ENCODE results near the gene HCN2.

Gene HCN2

DNA sequence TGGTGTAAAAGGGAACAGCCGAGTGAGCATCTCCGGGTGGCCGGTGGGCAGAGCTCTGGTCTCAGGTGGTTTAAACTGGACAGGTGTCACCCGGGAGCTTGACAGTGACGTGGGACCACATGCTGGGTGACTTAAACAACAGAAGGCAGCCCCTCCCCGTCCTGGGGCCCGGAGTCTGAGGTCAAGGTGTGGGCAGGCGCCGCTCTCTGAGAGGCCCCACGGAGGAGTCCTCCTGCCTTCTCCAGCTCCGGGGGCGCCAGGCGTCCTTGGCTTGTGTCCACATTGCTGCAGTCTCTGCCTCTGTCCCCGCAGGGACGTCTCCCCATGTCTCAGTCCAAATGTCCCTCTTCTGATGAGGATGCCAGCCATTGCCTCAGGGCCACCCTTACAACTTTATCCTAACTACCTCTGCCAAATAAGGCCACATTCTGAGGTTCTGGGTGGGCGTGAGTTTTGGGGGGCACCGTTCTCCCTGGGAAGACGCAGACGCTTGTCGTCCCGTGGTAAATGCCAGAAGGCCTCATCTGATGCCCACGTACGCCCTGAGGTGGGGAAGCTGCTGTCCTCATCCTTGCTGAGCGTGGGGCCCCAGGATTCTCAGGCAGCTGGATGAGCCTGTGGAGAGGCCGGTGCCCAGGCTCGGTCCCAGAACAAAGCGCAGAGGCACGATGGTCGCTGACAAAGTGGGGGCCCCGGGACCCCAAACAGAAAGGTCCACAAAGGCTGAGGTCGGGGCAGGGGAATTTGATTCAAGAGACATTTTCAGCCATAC is 32.9 kb upstream of the HCN2 start:
- Histone ChIP-seq H3K9me3 (ENCODE audit: severe bottlenecking) (peaks cover 4% of the 10 kb centered on the region), H3K27ac (peak overlapping the region; percentile 65), H3K4me3 (ENCODE audit: low read depth, low read length) (no peak overlapping the region), H3K36me3 (no peaks in the 10 kb centered on the region), H3K27me3 (ENCODE audit: insufficient read depth, low read depth, severe bottlenecking) (no peaks in the 10 kb centered on the region)
- peak; percentile 60 for DNase-seq
- TF ChIP-seq, protein P1, sequence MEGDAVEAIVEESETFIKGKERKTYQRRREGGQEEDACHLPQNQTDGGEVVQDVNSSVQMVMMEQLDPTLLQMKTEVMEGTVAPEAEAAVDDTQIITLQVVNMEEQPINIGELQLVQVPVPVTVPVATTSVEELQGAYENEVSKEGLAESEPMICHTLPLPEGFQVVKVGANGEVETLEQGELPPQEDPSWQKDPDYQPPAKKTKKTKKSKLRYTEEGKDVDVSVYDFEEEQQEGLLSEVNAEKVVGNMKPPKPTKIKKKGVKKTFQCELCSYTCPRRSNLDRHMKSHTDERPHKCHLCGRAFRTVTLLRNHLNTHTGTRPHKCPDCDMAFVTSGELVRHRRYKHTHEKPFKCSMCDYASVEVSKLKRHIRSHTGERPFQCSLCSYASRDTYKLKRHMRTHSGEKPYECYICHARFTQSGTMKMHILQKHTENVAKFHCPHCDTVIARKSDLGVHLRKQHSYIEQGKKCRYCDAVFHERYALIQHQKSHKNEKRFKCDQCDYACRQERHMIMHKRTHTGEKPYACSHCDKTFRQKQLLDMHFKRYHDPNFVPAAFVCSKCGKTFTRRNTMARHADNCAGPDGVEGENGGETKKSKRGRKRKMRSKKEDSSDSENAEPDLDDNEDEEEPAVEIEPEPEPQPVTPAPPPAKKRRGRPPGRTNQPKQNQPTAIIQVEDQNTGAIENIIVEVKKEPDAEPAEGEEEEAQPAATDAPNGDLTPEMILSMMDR (IDR thresholded peaks at IDR 0.05; ENCODE audit: low read depth, low read length), result no peak

DNA sequence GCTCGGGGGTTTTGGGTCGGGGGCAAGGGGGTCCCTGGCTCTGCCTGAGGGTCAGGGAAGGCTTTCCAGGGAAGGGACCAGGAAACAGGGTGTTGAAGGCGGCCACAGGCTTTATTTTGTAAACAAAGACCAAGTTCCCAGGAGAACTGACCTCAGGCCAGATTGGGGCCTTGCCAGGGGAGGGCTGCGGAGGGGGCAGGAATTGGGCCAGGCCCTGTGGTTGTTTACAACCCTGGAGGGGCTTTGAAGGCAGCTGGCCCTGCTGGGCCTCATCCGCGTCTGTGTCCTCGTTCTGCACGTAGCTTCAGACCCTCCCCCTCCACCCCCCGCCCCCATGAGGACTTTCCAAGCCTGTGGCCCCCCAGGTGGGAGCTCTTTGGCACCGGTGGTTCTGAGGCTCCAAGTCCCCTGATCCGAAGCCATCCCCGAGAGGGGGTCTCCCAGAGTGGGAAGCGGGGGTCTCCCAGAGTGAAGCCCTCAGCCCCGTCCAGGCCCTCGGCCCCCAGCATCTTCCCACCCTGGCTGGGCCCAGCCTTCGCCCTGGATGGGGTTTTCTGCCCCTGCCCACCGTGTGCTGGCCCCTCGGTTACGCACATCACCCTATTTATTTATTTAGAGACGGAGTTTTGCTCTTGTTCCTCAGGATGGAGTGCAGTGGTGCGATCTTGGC is 30.8 kb upstream of the HCN2 start:
- DNase-seq, result no peak
- no peaks in the 10 kb centered on the region for H3K27me3 ChIP-seq (ENCODE audit: insufficient read depth, low read depth, severe bottlenecking)
- no peaks in the 10 kb centered on the region for H3K36me3 ChIP-seq
- TF ChIP-seq, protein P1 (IDR thresholded peaks at IDR 0.05; ENCODE audit: low read depth, low read length), result no peak
- no peak overlapping the region for H3K4me3 ChIP-seq (ENCODE audit: low read depth, low read length)
- peaks cover 4% of the 10 kb centered on the region for H3K9me3 ChIP-seq (ENCODE audit: severe bottlenecking)
- H3K27ac ChIP-seq, result no peak overlapping the region

DNA sequence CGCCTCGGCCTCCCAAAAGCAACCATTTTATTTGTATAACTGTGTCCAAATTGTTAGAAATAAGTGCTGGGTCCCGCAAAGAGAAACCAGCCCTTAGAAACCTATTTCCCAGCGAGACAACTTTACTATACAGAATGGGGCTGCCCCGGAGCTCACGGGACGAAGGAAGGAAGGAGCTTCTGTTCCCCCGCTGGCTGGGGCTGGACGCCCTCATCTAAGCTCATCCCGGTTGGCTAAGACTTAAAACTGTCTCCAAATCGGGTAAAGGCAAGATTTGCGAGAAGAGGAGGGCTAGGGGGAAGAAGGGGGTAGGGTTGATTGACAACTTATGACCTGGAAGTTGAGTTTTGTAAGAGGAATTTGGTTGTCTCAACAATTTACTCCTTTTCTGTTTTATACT is 29.6 kb upstream of the HCN2 start:
- H3K36me3 ChIP-seq, result no peaks in the 10 kb centered on the region
- H3K27ac ChIP-seq, result no peak overlapping the region
- peaks cover 4% of the 10 kb centered on the region for H3K9me3 ChIP-seq (ENCODE audit: severe bottlenecking)
- DNase-seq, result no peak
- TF ChIP-seq, protein P1 (IDR thresholded peaks at IDR 0.05; ENCODE audit: low read depth, low read length), result no peak
- no peaks in the 10 kb centered on the region for H3K27me3 ChIP-seq (ENCODE audit: insufficient read depth, low read depth, severe bottlenecking)
- no peak overlapping the region for H3K4me3 ChIP-seq (ENCODE audit: low read depth, low read length)

DNA sequence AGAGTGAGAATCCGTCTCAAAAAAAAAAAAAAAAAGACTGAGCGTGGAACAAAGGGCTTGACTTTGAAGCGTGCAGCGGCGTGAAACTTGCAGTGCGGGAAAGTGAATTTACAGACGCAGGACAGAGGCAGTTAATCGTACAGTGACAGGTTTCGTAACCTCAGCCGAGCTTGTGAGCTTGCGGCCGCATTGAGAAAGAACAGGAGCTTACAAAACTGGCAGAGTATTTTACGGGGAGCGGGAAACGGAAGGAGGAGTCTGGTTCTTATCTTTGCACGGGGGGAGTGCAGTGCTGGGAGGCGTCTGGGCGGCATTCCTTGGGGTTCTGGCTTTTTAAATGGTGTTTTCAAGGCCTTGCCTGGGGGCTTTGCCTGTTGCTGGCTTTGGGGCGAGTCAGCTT is 23.3 kb upstream of the HCN2 start:
- H3K27ac ChIP-seq, result no peak overlapping the region

DNA sequence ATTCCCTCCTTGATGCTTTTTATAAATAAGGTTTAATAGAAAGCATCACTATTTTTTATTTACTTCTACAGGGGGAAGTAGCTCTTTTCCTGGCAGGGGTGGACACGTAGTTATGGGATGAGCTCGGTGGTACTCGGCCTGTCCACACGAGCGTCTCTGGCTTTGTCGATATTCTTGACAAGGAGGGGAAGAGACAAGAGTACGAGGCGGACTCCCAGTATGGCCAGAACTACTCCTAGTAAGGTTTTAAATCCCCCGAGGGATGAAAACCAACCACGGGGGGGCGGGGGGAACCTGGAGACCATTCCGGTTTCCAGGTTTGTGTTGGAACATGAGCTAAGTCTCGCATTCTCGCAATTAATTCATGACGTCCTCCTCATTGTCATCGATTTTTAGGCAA is 22.8 kb upstream of the HCN2 start:
- TF ChIP-seq, protein P1 (IDR thresholded peaks at IDR 0.05; ENCODE audit: low read depth, low read length), result no peak
- DNase-seq, result no peak
- H3K9me3 ChIP-seq (ENCODE audit: severe bottlenecking), result peaks cover 5% of the 10 kb centered on the region
- H3K36me3 ChIP-seq, result peaks cover 10% of the 10 kb centered on the region
- no peaks in the 10 kb centered on the region for H3K27me3 ChIP-seq (ENCODE audit: insufficient read depth, low read depth, severe bottlenecking)
- H3K27ac ChIP-seq, result no peak overlapping the region
- H3K4me3 ChIP-seq (ENCODE audit: low read depth, low read length), result no peak overlapping the region

More for the DNA sequence above, 23.3 kb upstream of the HCN2 start:
- Histone ChIP-seq H3K36me3 (peaks cover 10% of the 10 kb centered on the region), H3K27me3 (ENCODE audit: insufficient read depth, low read depth, severe bottlenecking) (no peaks in the 10 kb centered on the region), H3K4me3 (ENCODE audit: low read depth, low read length) (no peak overlapping the region), H3K9me3 (ENCODE audit: severe bottlenecking) (peaks cover 6% of the 10 kb centered on the region)
- DNase-seq, result no peak
- TF ChIP-seq, protein P1 (IDR thresholded peaks at IDR 0.05; ENCODE audit: low read depth, low read length), result no peak
